G401.6 (cell line): Measurements from ENCODE around the gene CRYBG1.
"Not testable (repeated sequence)": the region's sequence is repeated elsewhere in the genome, so short reads cannot be mapped to it uniquely, and the experiment has no call there.

Experiments
- FAIRE-seq: peaks from 2 replicates; lab custom pipeline; 2012; peaks lifted over from hg19 to GRCh38; lab: Jason Lieb, UNC

Gene CRYBG1

DNA sequence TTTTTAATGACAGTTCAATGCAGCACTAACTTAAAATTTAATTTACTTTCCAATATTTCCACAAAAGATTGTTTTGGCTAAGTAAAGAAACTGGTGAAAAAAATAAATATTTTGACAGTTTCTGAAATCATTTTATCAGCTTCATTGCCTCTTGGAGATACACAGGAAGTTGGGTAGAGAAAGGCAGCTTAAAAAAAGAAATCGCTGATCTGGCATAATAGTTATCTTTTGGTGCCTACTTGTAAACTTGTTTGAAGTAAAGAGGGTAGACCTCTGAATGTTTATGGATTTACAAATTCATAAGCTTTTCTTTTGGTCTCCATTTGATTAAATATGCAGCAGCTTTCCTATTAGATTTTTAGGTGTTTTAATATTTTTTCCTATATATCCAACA lies 165.4 kb downstream of the CRYBG1 start:
- FAIRE-seq, result no peak

DNA sequence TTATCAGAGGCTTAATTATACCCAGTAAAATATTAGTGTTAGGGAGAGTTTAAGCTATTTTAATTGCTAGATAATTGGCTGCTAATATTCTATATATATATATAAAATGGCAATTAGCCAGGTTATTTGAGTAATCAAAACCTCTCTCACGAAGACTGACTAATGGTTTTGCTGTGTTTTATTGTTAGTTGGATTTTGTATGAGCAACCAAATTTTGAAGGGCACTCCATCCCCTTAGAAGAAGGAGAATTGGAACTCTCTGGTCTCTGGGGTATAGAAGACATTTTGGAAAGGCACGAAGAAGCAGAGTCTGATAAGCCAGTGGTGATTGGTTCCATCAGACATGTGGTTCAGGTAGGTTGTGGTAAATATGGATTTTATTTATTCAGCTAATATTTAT lies 166.6 kb downstream of the CRYBG1 start:
- FAIRE-seq, result no peak

DNA sequence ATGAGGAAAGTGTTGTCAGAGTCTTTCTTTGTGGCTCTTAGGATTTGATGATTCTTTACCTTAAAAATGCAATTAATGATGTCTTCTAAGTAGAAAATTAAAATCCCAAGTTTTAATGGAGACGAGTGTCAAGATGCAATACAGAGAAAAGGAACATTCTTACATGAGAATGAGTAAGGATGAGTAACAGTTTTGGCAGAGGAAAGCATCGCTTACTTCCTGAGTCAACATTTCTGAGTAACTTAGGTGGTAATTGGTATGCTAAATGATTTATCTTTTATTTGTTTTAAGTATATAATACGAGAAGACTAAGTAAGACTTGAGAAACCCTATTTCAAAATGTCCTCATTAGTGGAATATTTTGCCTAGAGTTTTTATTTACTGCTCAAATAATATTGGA lies 167.5 kb downstream of the CRYBG1 start:
- no peak for FAIRE-seq

DNA sequence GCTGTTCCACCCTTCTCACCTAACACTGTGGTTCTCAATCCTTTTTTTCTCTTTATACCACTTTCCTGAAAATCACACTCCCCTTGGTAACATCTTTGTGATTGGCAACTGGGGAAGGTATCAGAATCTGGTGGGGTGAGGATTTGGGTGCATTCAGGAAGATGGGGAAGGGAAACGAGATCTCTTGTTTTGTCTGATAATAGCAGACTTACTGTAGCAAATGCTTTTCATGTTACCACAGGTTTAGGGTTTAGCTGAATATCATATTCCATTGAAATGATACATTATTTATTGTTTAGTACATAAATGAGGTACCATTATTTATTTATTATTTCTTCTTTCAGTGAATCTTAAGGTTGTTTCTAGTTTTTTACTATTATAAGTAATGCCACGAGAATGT lies 168.0 kb downstream of the CRYBG1 start:
- no peak for FAIRE-seq

DNA sequence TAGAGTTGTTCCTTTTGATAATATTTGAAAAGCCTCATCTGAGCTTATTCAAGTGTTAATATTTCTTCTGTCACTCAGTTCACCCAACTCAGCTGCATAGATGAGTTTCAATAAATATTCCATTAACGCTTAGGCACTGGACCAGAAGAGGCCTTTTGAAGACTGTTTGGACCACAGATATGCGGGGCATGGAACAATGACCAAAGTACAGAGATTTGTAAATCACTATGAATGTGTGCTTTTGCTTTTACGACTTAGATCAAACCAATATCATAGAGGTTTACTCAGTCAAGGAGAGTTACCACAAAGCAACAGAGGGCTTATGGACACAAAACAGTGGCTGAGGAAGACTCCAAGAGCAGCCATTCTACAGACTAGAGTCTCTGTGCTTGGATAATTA lies 168.9 kb downstream of the CRYBG1 start:
- FAIRE-seq, result no peak

DNA sequence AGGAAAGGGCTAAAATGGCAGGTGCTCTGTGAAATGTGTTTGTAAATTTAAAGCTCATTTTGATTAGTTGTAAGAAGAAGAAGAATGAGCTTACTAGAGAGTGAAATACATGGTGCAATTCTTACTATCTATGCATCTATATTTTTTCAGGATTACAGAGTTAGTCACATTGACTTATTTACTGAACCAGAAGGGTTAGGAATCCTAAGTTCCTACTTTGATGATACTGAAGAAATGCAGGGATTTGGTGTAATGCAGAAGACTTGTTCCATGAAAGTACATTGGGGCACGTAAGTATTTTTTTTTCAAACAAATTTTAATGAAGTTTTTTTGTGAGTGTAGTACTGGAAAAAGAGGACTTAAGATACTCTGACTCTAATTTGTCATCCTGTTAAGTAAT lies 169.5 kb downstream of the CRYBG1 start:
- no peak for FAIRE-seq

DNA sequence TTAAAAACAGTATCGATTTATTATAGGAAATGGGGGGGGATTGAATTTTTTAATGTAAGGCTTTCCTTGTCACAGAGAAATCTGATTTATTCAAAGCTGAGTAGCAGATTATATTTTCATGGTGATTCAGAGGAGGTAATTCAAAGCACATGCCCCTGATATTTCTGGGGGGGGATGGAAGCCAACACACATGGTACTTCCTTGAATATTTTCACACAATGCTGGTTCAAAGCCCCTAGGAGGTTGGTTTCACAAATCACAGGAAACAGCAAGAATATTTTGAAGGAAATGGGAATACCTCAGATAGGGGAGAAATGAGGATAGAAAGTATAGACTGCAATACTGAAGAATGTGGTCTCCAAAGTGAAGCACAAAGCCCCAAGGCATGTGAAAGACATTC lies 170.0 kb downstream of the CRYBG1 start:
- FAIRE-seq, result no peak

DNA sequence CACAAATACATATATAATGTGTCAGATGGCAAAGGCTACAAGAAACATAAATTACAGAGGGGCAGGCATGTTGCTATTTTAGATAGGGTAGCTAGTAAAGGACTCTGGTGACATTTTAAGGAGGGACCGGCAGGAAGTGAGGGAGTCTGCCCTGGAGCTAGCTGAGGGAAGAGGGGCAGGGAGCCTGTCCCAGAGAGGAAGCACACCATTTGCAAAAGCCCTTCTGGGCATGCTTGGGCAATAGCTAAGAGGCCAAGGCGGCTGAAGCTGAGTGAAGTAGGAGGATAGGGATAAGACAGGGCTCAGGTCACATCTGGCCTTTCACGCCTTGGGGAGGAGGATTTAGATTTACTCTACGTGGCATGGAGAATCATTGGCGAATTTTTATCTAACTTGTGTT lies 172.5 kb downstream of the CRYBG1 start:
- FAIRE-seq, result no peak

DNA sequence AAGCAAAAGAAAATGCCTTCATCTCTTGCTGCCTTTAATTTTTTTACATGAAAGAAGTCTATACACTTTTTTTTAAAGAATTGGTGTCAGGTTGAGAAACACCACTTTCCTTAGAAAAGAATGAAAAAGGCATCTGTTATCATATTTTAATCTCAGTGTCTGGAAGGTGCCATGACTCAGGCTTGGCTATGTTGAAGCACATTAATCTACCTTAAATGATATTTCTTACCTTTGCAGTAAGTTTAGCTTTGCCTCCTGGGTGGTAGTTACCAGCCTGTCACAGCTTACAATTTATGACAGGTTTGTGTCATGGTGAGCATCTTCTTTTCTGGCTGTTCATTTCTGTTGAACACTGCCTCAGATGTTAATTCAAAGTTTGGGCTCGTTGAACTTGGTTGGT lies 173.5 kb downstream of the CRYBG1 start:
- no peak for FAIRE-seq

DNA sequence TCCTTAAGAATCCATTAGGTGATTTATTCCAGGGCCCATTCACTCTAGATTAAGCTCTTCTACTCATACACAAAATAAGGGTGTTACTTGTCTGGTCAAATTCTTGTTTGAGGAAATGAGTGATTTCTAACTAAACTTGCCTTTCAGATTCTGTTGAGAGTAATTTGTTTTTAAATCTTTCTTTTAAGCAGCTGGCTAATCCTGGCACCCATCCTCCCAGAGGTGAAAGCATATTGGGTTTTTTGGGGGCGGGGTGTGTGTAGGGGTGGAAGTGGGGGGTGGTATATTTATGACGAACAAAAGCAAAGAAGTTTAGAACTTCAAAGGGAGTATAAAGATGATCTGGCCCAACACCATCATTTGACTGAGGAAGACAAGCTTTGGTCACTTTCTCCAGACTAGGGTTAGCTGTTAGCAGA lies 174.1 kb downstream of the CRYBG1 start:
- no peak for FAIRE-seq

DNA sequence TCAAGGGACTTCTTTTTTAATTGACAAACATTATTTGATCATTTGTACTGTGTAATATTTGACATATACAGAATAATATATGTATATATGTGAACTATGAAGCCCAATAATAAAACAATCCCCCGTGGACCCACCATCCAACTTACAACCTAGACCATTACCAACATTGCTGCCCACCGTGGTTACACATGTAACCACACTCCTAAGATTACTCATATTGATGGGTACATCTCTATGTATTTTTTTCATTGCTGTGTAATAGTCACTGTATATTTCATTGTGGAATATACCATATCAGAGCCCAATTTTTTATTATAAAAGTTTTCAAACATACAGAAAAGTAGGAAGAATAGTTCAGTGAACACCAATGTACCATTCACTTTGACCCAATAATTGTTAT lies 174.5 kb downstream of the CRYBG1 start:
- FAIRE-seq, result no peak

DNA sequence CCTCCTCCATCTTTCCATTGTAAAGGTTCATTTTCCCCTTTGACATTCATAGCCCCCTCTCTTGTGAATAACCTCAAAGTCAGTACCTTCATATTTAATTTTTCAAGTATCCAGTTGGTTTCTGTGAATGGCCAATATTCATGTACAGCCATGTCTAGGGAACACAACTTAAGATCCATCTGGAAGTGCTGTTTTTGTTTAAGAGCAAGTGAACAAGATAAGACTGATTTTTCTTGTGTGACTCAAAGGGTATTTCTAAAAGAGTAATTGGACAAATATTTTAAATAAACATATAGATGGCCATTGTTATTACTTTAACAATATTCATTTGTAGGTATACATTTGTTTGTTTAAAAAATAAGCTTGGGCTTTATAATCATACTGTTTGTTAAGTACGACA lies 175.8 kb downstream of the CRYBG1 start:
- FAIRE-seq, result no peak

DNA sequence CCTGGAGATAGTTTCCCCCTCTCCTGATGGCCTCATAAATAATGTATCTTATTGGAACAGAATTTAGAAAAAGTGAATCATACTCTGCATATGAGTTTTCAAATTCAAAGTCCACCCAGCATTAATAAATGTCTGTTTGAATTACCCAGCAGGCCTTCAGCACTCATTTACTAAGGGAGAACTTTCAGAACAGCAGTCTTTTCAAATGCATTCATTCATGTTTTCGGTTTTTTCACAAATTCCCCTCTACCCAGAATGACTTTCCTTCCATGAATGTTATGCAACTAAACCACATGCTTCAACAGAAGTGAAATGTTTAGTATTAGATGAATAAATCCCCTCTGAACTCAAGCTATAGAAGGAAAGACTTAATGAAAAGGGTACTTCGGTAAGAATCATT lies 176.3 kb downstream of the CRYBG1 start:
- FAIRE-seq, result no peak

DNA sequence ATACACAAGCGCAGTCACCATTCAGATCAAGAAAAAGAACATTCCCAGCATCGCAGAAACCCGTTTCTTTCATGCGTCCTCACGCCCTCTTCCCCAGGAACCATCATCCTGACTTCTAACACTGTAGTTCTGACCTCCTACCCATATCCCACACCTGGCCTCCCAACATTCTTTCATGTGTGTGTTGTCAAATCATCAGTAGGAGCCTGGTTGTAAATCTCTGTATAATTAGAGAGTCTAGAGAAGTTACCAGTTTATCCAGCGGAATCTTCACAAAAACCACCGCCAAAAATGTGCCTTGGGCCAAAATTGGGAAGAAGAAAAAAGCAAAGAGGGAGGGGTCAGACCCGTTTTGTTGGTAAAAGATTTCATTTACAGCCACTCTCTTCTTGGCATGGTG lies 177.1 kb downstream of the CRYBG1 start:
- no peak for FAIRE-seq

DNA sequence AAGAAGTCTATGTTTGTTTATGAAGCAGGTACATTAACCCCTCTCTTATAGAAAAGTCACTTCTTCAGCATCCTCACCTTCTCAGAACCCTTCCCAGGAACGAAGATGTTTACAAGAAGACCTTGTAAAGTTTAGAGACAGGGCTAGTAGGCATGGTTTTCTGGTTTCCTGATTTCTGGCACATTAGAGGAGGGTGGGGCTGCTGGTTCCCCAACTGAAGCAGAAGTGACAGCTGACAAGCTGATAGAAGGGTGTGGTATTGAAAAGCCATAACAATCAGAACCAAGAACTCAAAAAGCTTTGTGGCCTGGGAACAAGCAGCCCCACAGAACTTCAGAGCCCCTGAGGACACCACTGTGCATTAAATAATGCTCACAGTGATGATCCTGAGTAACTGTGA lies 177.6 kb downstream of the CRYBG1 start:
- FAIRE-seq, result no peak

DNA sequence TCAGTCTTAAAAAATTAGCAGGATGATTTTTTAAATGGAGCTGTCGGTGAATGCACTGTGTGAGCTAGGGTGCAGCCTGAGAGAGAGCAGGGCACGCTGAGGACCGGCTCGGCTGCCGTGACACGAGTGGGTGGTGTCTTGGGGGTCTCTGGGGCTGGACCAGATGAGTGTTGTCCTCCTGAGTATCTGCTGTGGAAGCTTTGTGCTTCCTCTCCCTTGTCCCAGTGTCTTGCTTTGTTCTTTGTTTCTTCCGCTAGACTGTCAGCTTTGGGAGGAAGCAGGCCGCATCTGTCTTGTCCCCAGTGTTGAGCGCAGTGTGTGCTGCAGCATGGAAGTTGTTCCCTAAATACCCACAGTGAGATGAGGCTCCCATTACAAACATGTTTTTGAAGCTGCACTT lies 179.4 kb downstream of the CRYBG1 start:
- FAIRE-seq, result no peak

DNA sequence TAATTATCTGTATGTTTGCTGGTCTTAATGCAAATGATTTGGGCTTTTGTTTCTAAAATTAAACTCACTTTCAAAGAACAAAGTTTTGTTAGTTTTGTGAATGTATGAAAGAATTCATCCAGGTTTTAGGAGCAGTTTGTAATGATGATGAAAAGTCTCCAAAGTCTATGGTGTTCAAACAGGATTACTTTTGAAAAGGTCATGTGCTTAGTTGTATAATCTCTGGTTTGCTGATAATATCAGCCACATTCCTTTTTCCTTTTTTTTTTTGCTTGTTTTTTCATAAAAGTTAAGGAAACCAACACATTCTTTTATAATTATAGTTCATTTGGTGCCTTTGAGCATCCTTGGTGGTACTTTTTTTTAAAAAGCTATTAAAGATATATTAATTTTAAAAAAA lies 179.9 kb downstream of the CRYBG1 start:
- FAIRE-seq, result no peak

DNA sequence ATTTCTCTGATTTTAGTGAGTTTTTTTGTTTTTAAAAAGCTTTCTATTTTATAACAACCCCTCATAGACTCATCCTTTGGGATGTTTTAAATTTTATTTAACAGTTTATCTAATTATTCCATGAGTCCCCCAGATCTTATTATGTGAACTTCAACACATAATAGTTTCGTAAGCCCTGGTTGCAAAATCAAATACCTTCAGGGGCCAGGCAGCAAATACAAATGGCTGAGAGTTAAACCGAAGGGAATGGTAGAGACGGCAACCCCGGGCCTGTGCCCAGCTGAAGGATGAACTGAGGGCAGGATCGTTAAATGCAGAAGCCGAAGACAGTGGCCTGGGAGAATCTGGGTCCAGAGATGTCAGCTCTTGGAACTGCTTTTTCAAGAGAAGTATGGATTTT lies 180.4 kb downstream of the CRYBG1 start:
- no peak for FAIRE-seq

DNA sequence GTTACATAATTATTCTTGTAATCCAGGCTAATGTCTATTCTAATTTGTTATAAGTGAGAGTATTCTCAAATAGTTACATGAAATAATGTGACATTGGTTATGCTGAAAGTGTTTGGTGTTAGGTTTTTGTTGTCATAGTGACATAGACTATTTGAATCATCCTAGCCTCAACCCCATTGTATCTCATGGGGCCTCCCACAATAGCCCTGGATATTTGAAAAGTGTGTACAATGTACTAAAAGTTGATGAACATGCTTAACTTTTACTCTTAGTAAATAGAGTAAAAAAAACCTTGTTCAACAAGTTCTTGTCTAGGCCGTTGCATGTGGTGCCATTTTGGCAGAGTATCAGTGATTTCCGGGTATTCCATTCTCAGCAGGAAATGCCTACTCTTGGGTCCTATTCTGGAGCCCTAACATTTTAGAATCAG lies 185.8 kb downstream of the CRYBG1 start:
- FAIRE-seq, result no peak

DNA sequence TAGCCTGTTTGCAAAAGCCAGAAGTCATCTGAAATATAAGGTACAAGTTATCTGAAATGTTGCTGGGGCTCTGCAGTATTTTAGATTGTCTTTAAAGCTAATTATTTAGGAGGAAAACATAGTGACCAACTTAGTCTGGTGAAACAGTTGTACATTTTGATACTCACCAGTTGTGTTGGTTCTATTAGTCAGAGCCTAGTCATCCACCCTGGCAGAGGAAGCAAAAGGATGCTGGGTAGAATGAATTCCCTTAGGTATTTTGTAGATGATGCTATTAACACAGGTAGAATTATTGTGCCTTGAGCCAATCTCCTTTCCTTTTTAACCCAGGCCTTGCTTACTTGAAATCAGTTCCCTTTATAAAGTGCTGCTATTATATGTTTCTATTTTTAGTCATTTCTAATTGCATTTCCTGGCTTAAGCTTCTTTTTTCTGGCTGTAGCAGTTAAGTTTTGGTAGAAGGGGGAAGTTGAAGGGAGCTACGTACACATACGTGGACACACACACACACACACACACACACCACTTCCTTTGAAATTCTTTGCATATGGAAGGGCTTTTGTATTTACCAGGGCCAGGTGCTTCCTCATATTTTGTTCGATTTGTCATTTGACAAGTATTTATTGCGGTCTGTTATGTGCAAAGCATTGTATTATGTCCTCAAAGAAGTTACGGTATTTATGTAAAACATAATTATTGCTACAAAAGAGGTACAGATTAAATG lies 186.3 kb downstream of the CRYBG1 start:
- FAIRE-seq, result no peak

DNA sequence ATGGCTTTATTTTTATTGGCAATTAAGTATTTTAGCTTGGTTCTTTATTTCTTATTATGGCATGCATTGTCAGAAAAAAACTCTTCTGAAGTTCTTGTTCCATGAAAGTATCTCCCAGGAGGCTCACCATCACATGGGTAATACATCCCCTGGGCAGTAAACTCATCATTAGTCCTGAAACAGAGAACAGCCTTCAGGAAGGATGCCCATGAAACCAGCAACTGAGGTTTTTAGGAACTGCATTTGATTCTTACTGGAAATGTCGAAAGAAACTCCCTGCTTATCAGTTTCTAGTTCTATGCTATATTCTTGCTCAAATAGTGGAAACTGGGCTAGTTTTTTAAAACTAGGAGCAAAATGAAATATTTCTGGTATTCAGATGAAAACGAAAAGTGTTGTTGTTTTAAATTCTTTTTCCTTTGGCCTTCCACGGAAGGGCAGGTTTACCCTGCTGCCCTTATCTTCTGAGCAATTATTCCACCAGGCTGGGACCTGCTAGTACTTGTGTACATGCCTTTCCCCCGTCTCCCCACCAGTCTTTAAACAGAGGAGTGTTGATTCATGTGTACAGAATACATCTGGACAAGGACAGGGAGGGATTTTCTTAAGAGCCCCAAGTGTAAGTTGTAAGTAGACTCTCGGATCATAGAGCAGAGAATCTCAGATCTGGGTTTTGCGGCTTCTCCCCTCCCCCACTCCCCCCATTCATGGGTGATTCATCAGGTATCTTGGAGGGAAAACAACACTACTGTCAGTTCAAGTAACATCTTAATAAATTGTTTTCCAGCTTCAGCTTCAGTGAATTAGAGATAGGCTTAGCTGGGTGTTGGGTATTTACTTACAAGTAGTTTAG lies 187.3 kb downstream of the CRYBG1 start:
- no peak for FAIRE-seq

DNA sequence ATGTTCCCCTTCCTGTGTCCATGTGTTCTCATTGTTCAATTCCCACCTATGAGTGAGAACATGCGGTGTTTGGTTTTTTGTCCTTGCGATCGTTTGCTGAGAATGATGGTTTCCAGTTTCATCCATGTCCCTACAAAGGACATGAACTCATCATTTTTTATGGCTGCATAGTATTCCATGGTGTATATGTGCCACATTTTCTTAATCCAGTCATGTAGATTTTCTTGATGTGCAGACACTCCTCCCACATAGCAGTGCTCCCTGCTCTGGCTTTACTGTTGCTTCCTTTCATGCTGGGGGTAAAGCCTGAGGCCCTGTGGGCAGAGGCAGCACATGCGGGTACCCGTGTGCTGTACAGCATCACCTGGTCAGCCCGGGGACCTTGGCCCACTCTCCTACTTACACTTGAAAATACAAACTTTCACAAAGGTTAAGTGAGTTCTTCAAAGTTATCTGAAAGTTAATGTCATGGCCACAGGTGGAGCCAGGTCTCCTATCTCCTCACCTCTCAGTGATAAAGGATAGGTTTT lies 188.5 kb downstream of the CRYBG1 start:
- not testable (repeated sequence) for FAIRE-seq

DNA sequence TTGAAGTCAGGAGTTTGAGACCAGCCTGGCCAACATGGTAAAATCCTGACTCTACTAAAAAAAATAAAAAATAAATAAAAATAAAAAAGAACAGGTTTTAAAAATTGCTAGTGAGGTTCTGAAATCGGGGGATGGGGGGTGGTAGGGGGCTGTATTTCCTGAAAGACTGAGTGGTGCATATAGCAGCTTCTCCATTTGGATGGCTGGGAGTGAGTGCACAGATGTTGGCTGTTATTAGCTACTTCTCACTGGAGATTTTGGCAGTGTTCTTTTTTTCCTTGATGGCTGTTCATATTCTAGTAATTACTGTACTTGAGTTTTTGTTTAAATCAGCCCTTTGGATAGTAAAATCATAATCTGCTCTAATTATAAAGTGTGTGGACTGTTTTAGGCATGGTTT lies 189.0 kb downstream of the CRYBG1 start:
- no peak for FAIRE-seq

DNA sequence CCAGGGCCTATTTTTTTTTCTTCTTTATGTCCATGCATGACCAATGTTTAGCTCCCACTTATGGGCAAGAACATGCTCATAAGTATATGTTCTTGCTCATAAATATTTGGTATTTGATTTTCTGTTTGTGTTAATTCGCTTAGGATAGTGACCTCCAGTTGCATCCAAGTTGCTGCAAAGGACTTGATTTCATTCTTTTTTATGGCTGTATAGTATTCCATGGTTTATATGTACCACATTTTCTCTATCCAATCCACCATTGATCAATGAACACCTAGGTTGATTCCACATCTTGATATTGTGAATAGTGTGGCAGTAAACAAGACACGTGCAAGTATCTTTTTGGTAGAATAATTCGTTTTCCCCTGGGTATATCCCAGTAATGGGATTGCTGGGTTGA lies 190.6 kb downstream of the CRYBG1 start:
- no peak for FAIRE-seq
